Limb (tissue), 2 donors: ENCODE data around the gene YTHDF1.
"Not testable (repeated sequence)": the region's sequence is repeated elsewhere in the genome, so short reads cannot be mapped to it uniquely, and the experiment has no call there.

Experiments
- DNase-seq, 2 donors: peaks; one replicate each; pipeline ENCODE4 v3.0.0-alpha.2; 2016; ENCODE audit errors: extremely low spot score in 2 of 2

The YTHDF1 gene

DNA sequence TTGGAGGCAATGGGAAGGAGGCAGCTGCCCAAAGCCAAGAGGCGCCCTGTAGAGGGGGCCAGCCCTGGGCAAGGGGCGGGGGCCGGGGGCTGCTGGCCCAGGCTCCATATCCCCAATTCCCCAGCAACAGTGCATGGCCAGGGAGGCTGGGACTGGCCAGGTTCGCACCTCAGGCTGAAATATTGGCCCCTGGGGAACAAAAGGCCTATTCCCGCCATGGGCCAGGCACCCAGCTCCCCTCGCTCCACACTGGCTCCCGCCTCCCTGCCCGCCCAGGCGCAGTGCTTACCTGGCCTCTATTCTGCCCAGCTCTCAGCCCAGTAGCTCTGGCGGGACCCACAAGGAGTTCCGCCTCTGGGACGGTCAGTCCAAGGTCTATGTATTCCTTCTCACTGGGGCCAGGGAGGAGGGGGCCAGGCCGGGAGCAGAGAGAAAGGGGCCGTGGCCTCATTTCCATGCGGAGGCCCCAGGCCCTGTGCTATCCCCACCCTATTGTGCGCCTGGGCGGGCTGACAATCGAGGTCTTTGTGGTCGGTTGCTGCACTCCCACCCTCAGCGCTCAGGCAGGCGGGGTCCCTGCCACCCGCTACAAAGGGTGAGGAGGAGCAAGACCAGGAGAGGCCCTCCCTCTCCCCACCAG, 42.3 kb downstream of the YTHDF1 start:
- DNase-seq = no peak

- DNase-seq = no peak
Observed at GRCh38 chr20:63172726-63173125, 43.2 kb downstream of the YTHDF1 start.

DNA sequence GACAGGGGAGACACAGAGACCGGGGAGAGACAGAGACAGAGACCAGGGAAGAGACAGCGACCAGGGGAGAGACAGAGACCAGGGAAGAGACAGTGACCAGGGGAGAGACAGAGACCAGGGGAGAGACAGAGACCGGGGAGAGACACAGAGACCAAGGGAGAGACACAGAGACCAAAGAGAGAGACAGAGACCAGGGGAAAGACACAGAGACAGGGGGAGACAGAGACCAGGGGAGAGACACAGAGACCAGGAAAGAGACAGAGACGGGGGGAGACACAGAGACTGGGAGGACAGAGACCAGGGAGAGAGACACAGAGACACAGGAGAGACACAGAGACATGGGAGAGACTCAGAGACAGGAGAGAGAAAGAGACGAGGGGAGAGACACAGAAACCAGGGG, 43.9 kb downstream of the YTHDF1 start:
- no peak for DNase-seq

- DNase-seq = no peak
Observed at GRCh38 chr20:63169681-63170080, 46.2 kb downstream of the YTHDF1 start.

DNA sequence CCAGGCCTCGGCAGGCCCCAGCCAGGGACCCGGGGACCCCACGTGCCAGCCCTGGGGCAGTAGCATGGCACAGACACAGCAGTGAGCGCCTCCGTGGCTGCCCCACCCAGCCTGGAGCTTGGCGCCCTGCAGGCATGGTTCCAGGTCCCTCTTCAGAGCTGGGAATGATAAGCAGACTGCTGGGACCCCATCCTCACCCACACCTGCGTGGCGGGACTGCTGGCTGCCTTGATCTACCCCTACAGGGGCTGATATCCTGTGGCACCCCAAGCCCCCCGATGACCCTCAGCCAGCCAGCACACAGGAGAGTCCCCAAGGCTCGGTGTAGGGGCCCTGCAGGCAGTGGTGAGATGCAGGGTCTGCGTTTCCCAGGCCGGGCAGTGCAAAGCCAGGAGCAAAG, 47.1 kb downstream of the YTHDF1 start:
- DNase-seq = no peak

DNA sequence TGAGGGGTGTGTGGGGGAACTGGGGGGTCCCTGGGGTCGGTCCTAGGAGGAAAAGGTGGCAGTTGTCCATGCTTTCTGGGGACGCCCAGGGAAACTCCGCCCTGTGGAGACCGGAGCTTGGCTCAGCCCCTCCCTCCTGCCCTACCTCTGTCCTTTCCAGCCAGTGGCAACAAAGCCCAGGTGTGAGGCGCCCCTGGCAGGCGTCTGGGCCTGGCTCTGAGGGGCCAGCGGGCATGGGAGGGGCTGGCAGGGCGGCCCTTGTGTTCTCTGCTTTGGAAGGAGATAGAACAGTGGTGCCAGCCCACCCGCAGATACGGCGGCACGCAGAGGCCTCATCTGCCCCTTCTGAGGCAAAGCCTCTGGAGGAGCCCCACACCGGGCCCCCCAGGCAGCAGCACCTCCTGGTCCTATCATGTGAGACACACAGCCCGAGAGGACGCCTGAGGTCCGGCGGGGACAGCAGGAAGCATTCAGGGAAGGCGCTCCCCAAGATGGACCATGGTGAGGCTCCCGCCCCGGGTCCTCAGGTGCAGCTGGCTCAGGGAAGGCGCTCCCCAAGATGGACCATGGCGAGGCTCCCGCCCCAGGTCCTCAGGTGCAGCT, 47.9 kb downstream of the YTHDF1 start:
- DNase-seq = no peak

GRCh38 chr20:63167026-63167917, 48.7 kb downstream of the YTHDF1 start:
- no peak for DNase-seq

GRCh38 chr20:63166193-63167020, 49.5 kb downstream of the YTHDF1 start:
- DNase-seq = no peak

DNA sequence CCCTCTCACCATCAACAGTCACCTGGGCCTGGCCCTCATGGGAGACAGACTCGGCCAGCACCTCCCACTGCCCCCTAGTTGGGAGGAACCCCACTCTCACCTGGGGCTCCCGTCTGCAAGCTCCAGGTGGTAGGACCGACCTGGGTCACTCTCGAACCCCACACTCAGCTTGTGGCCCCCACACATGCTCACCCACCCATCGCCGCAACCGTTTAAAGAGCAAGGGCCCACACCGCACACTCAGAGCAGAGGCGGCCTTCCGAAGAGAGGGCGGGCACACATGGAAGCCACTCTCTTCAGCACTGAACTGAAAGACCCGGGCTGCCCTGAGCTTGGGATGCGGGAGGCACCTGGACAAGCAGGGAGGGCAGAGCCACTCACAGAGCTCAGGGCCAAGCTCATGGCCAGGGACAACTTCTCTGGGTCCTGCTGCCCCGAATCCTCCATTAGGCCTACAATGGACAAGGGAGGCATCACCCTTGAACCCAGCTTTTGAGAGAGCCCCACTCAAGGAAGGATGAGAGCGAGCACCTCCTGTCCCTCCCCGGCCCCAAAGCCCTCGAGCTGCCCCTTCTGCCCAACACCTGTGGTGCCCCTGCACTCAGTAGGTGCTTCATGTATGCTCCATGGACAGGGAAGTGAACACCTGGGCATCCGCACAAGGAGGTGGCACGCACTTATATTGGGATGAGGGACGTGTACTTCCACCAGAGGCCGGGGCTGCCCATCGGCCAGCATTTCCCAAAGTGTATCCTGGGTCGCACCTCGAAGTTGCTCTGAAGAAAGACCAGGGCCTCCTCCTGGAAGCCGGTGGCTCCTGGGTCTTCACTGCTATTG, 50.4 kb downstream of the YTHDF1 start:
- no peak for DNase-seq

DNA sequence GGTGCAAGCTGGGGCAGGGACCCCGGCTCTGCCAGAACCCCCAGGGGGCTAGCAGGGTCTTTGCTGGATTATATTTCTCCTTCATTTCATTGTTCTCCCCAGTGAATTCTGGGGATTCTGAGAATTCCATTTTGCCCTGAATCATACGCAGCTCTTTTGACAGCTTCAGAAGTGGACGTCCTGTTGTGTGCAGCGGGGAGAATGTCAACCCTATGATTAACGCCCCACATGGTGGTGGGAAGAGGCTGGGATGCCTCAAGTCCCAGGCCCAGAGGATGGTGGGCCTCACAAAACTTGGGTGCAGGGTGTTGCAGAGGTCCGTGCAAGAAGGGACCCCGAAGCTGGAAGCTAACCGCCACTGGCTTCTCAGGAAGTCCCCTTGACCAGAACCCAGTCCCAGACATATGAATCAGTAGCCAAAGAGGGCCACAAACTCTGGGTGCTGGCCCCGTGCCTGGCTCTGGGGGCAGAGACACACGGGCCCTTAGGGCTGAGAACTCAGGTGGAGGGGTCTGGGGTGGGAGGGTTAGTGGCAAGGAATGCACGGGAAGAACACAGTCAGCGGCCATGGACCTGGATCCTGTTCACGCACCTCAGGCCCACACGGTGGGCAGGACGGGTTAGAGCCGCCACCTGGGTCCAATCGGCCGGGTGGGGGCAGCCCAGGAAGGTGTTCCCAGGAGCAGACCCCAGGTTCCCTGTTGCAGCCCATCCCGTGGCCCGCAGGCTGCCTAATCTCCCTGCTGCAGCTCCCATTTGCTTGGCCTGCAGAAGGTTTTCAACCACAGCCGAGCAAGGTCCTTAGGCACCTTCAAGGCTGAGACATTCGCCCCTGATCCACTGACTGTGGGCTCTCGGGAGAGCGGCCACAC, 51.2 kb downstream of the YTHDF1 start:
- no peak for DNase-seq

- no peak for DNase-seq
Observed at GRCh38 chr20:63163596-63164483, 52.1 kb downstream of the YTHDF1 start.

- no peak for DNase-seq
Observed at GRCh38 chr20:63163171-63163570, 52.8 kb downstream of the YTHDF1 start.

DNA sequence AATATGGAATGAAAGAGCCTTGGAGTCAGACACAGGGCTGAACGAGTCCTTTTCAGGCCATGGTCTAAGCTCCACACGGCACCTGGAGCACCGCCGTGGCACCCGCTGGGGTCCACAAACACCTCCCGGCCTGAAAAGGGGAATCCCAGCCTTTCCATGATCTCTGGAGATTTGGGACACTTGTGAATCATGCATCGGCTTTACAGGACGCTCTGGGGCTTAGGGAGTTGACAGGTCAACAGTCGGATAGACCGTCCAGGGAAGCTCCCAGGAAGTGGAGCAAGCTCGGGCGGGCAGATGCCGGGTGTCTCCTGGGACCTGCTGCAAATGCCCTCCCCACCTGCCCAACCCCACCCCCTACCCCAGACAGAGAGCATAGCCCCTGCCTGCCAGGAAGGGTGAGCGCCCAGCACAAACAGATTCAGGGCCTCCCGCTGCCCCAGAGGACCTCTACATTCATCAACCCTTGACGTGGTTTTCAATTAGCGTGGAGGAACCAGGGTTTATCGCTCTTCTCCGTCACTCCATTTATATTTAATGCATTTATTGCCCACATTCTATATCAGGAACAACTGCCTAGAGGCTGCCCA, 53.6 kb downstream of the YTHDF1 start:
- DNase-seq = peak in 1 of 2 donors; percentile 25

DNA sequence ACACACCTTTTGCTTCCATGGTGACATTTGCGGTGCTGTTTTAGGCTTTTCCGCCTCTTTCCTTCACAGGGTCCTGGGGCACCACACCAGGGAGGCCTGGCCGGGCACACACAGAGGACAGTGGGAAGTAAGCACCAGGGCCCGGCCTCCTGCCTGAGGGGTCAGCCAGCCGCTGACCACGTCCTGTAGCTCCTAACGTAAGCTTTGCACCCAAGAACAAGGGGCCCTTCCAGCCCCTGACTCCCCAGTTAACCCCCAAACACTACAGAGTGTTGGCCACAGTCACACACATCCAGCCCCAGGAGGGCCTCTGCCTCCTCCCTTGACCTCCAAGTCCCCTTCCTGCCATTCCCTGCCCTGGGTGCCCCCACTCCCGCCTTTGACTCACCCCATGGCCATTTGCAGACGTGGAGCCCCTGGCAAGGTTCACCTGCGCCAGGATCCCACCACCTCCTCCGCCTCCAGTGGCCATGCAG, 54.7 kb downstream of the YTHDF1 start:
- peak in 1 of 2 donors; percentile 26 for DNase-seq

DNA sequence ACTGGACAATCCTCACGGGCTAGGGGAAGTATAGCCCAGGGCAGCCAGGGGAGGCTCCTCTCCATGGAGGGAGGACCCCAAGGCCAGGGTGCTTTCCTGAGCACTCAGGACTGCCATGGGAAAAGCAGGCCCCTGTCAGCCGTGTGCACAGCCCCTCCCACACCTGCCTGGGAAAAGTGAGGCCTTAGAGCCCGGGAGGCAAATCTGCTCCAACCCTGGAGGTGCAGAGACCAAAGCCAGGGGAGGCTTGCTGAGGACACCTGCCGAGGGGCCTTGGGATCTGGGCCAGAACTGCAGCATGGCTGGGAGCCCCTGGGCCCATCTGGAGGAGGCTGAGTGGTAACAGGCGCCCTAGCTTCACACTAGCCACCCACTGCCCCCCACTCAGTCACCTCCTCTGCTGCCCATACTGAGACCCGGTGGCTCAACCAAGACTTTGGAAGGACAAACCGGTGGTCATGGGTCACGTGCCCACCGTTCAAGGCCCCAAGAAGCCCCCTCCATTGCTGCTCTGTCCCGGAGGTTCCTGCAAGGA, 55.2 kb downstream of the YTHDF1 start:
- DNase-seq = peak in 1 of 2 donors; percentile 22

GRCh38 chr20:63159826-63160640, 55.9 kb downstream of the YTHDF1 start:
- no peak for DNase-seq

DNA sequence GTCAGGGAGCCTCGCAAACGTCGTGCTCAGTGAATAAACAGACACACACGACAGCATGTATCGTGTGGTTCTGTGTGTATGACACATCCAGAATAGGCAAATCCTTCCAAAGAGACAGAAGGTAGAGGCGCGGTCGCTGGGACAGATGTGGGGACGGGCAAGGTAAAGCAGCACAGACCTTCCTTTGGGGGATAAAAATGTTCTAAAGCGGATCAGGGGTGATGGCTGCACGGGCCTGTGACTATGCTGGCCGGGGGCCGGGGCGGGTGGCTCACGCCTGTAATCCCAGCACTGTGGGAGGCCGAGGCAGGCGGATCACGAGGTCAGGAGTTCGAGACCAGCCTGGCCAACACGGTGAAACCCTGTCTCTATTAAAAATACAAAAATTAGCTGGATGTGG, 56.7 kb downstream of the YTHDF1 start:
- DNase-seq = not testable (repeated sequence)
